RWPE2 (cell line): ENCODE measurements around the gene HSPB8.

Experiments
- ATAC-seq: fragments of 200-7000 bp; cut with Tn5 transposase; 3 replicates; pipeline ENCODE4 v1.9.1; 2021; ENCODE audit warnings: low read depth
- DNase-seq: peaks from one replicate; pipeline ENCODE4 v3.0.0-alpha.2; 2020; ENCODE audit warnings: low spot score
- H3K27ac ChIP-seq: fragments of 450-650 bp; 2 replicates; pipeline ENCODE4 v1.5.1; 2017; ENCODE audit warnings: mild to moderate bottlenecking; ENCODE audit not compliant: poor library complexity, severe bottlenecking
- H3K27me3 ChIP-seq: fragments of 250-450 bp; sonication (Bioruptor Pico); 2 replicates; pipeline ENCODE4 v1.5.1; 2021; ENCODE audit warnings: mild to moderate bottlenecking, moderate library complexity; ENCODE audit not compliant: insufficient read depth, poor library complexity, severe bottlenecking
- H3K36me3 ChIP-seq: fragments of 250-450 bp; sonication (Bioruptor Pico); 2 replicates; pipeline ENCODE4 v1.5.1; 2020; ENCODE audit warnings: low read depth, mild to moderate bottlenecking, moderate library complexity
- H3K4me1 ChIP-seq: fragments of 250-450 bp; sonication (Bioruptor Pico); 2 replicates; pipeline ENCODE4 v1.5.1; 2021; ENCODE audit warnings: mild to moderate bottlenecking, moderate library complexity; ENCODE audit not compliant: insufficient read depth, poor library complexity, severe bottlenecking
- H3K4me3 ChIP-seq: fragments of 250-450 bp; sonication (Bioruptor Pico); 2 replicates; pipeline ENCODE4 v1.5.1; 2021; ENCODE audit warnings: mild to moderate bottlenecking, moderate library complexity; ENCODE audit not compliant: severe bottlenecking
- H3K9me3 ChIP-seq: fragments of 250-450 bp; sonication (Bioruptor Pico); 2 replicates; pipeline ENCODE4 v1.5.1; 2021; ENCODE audit warnings: mild to moderate bottlenecking, moderate library complexity; ENCODE audit not compliant: severe bottlenecking
- CTCF ChIP-seq: fragments of 450-650 bp; IDR thresholded peaks from one replicate; pipeline ENCODE4 v1.5.1; 2017; ENCODE audit warnings: mild to moderate bottlenecking, moderate library complexity; ENCODE audit not compliant: poor library complexity, severe bottlenecking

Gene HSPB8

GRCh38 chr12:119136811-119137410 lies 41.8 kb upstream of the HSPB8 start:
- no peaks in the 10 kb centered on the region for H3K9me3 ChIP-seq
- ATAC-seq (no peak), DNase-seq (no peak)
- H3K27me3 ChIP-seq = no peaks in the 10 kb centered on the region
- no peak for TF ChIP-seq CTCF
- no peak overlapping the region for H3K4me3 ChIP-seq
- no peak overlapping the region for H3K27ac ChIP-seq
- H3K36me3 ChIP-seq = no peaks in the 10 kb centered on the region
- H3K4me1 ChIP-seq = no peaks in the 10 kb centered on the region

GRCh38 chr12:119139448-119139847 lies 39.3 kb upstream of the HSPB8 start:
- no peak for TF ChIP-seq CTCF
- Histone ChIP-seq H3K27me3 (no peaks in the 10 kb centered on the region), H3K4me3 (no peak overlapping the region), H3K9me3 (no peaks in the 10 kb centered on the region), H3K27ac (no peak overlapping the region), H3K4me1 (no peaks in the 10 kb centered on the region), H3K36me3 (no peaks in the 10 kb centered on the region)
- ATAC-seq (no peak), DNase-seq (no peak)

GRCh38 chr12:119145367-119145766 lies 33.4 kb upstream of the HSPB8 start:
- no peak overlapping the region for H3K27ac ChIP-seq
- no peak for DNase-seq
- ATAC-seq = no peak

GRCh38 chr12:119147847-119148448 lies 30.8 kb upstream of the HSPB8 start:
- H3K4me1 ChIP-seq = no peaks in the 10 kb centered on the region
- no peak for DNase-seq
- no peak for TF ChIP-seq CTCF
- ATAC-seq = no peak
- H3K36me3 ChIP-seq = no peaks in the 10 kb centered on the region
- no peak overlapping the region for H3K4me3 ChIP-seq
- H3K27me3 ChIP-seq = no peaks in the 10 kb centered on the region
- H3K9me3 ChIP-seq = no peaks in the 10 kb centered on the region
- H3K27ac ChIP-seq = no peak overlapping the region

More at GRCh38 chr12:119145367-119145766, 33.4 kb upstream of the HSPB8 start:
- no peaks in the 10 kb centered on the region for H3K9me3 ChIP-seq
- no peak overlapping the region for H3K4me3 ChIP-seq
- no peaks in the 10 kb centered on the region for H3K4me1 ChIP-seq
- TF ChIP-seq CTCF = no peak
- no peaks in the 10 kb centered on the region for H3K36me3 ChIP-seq
- no peaks in the 10 kb centered on the region for H3K27me3 ChIP-seq

GRCh38 chr12:119149270-119149669 lies 29.5 kb upstream of the HSPB8 start:
- DNase-seq = no peak
- Histone ChIP-seq H3K36me3 (no peaks in the 10 kb centered on the region), H3K27me3 (no peaks in the 10 kb centered on the region)

More at GRCh38 chr12:119149270-119149669, 29.5 kb upstream of the HSPB8 start:
- ATAC-seq = no peak
- no peak overlapping the region for H3K27ac ChIP-seq
- H3K9me3 ChIP-seq = no peaks in the 10 kb centered on the region
- TF ChIP-seq CTCF = no peak
- no peaks in the 10 kb centered on the region for H3K4me1 ChIP-seq
- no peak overlapping the region for H3K4me3 ChIP-seq
